ENCODE measurements around the gene RBM18. TPM values are rescaled to one million over a fixed set of nuclear protein-coding genes. Genes with fewer than 3 reads are reported as not detected.

Gene RBM18
- polyA plus RNA-seq, 1 donor from 2014 or later: 48.8 TPM

DNA sequence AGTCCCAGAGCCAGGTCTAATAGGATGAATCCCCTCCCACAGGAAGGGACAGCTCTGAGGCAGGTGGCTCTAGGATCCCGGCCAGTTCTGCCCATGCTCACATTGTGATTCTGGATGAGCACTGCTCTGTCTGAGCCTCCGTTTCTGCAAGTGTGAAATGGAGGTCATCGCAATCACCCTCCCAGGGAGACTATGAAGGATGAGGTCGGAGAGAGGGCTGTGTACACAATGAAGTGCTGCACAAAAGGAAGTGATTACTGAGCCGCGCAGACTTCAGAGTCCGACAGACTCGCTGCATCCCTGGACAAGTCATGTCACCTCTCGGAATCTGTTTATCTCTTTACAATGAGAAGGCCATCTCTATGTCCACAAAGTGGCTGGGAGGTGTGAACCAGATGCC lies 57.5 kb downstream of the RBM18 start:
- Histone ChIP-seq H3K9me3 (ENCODE audit: low read length) (no peaks in the 10 kb centered on the region), H4K20me1 (ENCODE audit: insufficient read depth) (no peaks in the 10 kb centered on the region), H3F3A (ENCODE audit: insufficient read depth, low read length, poor library complexity, severe bottlenecking) (no peaks in the 10 kb centered on the region), H3K79me2 (replicated peaks; ENCODE audit: insufficient read depth, low read length) (no peaks in the 10 kb centered on the region), H3K4me2 (ENCODE audit: low read length) (no peak overlapping the region), H3K36me3 (ENCODE audit: insufficient read depth, low read length) (no peaks in the 10 kb centered on the region), H2AFZ (ENCODE audit: low read depth, low read length) (no peak overlapping the region), H3K27me3 (ENCODE audit: insufficient read depth, low read depth, low read length) (peaks cover 26% of the 10 kb centered on the region), H3K27ac (ENCODE audit: low read length) (no peak overlapping the region), H3K9ac (ENCODE audit: low read length) (no peak overlapping the region), H3K4me3 (ENCODE audit: low read length) (no peak overlapping the region), H3K9me2 (ENCODE audit: insufficient read depth, low read length) (no peaks in the 10 kb centered on the region)
- TF ChIP-seq, protein P1, sequence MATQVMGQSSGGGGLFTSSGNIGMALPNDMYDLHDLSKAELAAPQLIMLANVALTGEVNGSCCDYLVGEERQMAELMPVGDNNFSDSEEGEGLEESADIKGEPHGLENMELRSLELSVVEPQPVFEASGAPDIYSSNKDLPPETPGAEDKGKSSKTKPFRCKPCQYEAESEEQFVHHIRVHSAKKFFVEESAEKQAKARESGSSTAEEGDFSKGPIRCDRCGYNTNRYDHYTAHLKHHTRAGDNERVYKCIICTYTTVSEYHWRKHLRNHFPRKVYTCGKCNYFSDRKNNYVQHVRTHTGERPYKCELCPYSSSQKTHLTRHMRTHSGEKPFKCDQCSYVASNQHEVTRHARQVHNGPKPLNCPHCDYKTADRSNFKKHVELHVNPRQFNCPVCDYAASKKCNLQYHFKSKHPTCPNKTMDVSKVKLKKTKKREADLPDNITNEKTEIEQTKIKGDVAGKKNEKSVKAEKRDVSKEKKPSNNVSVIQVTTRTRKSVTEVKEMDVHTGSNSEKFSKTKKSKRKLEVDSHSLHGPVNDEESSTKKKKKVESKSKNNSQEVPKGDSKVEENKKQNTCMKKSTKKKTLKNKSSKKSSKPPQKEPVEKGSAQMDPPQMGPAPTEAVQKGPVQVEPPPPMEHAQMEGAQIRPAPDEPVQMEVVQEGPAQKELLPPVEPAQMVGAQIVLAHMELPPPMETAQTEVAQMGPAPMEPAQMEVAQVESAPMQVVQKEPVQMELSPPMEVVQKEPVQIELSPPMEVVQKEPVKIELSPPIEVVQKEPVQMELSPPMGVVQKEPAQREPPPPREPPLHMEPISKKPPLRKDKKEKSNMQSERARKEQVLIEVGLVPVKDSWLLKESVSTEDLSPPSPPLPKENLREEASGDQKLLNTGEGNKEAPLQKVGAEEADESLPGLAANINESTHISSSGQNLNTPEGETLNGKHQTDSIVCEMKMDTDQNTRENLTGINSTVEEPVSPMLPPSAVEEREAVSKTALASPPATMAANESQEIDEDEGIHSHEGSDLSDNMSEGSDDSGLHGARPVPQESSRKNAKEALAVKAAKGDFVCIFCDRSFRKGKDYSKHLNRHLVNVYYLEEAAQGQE (IDR thresholded peaks at IDR 0.05; ENCODE audit: borderline replicate concordance): no peak
- no peak for TF ChIP-seq SMC3 (conservative IDR thresholded peaks at IDR 0.05; ENCODE audit: poor library complexity)
- no peak for TF ChIP-seq POLR2AphosphoS5 (IDR thresholded peaks at IDR 0.05)
- TF ChIP-seq MXI1 (conservative IDR thresholded peaks at IDR 0.05; ENCODE audit: poor library complexity, severe bottlenecking): no peak

- Histone ChIP-seq H3K9ac (ENCODE audit: low read length) (no peak overlapping the region), H2AFZ (ENCODE audit: low read depth, low read length) (no peak overlapping the region), H3K79me2 (replicated peaks; ENCODE audit: insufficient read depth, low read length) (no peaks in the 10 kb centered on the region), H3K27ac (ENCODE audit: low read length) (no peak overlapping the region), H4K20me1 (ENCODE audit: insufficient read depth) (no peaks in the 10 kb centered on the region), H3F3A (ENCODE audit: insufficient read depth, low read length, poor library complexity, severe bottlenecking) (no peaks in the 10 kb centered on the region), H3K36me3 (ENCODE audit: insufficient read depth, low read length) (no peaks in the 10 kb centered on the region), H3K4me3 (ENCODE audit: low read length) (no peak overlapping the region), H3K9me2 (ENCODE audit: insufficient read depth, low read length) (no peaks in the 10 kb centered on the region), H3K27me3 (ENCODE audit: insufficient read depth, low read depth, low read length) (peaks cover 19% of the 10 kb centered on the region), H3K9me3 (ENCODE audit: low read length) (no peaks in the 10 kb centered on the region), H3K4me2 (ENCODE audit: low read length) (no peak overlapping the region)
- no peak for TF ChIP-seq TAF1 (IDR thresholded peaks at IDR 0.05; ENCODE audit: low read depth)
- no peak for TF ChIP-seq CTCF (IDR thresholded peaks at IDR 0.05; ENCODE audit: poor library complexity, severe bottlenecking)
- no peak for TF ChIP-seq SMC3 (conservative IDR thresholded peaks at IDR 0.05; ENCODE audit: poor library complexity)
- no peak for TF ChIP-seq EZH2 (IDR thresholded peaks at IDR 0.05; ENCODE audit: borderline replicate concordance, insufficient read depth, low read length, poor library complexity, severe bottlenecking)
- no peak for TF ChIP-seq POLR2AphosphoS5 (IDR thresholded peaks at IDR 0.05)
Measured at GRCh38 chr9:122206118-122207046, 58.3 kb downstream of the RBM18 start.

DNA sequence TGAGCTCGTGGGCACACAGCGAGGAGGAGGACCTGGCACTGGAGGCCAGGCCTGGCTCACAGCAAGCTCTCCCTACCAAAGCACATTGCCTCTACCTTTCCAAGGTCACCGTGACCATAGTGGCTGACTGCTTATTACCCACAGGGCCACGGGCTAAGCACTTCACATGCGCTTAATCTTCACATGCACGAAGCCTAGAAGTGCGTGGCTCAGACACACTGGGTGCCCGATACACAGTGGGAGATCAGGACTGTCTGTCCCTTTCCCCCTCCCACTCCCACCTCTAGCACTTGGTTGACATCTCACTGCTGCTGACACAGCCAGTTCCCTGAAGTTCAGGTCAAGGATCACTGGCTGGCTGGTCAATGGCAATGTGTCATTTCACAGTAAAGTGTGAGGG lies 59.5 kb downstream of the RBM18 start:
- Histone ChIP-seq H3K9ac (ENCODE audit: low read length) (no peak overlapping the region), H3F3A (ENCODE audit: insufficient read depth, low read length, poor library complexity, severe bottlenecking) (no peaks in the 10 kb centered on the region), H3K79me2 (replicated peaks; ENCODE audit: insufficient read depth, low read length) (no peaks in the 10 kb centered on the region), H3K9me2 (ENCODE audit: insufficient read depth, low read length) (no peaks in the 10 kb centered on the region), H3K36me3 (ENCODE audit: insufficient read depth, low read length) (no peaks in the 10 kb centered on the region), H3K27ac (ENCODE audit: low read length) (no peak overlapping the region), H3K4me2 (ENCODE audit: low read length) (no peak overlapping the region), H4K20me1 (ENCODE audit: insufficient read depth) (no peaks in the 10 kb centered on the region), H2AFZ (ENCODE audit: low read depth, low read length) (no peak overlapping the region), H3K9me3 (ENCODE audit: low read length) (no peaks in the 10 kb centered on the region), H3K4me3 (ENCODE audit: low read length) (no peak overlapping the region), H3K27me3 (ENCODE audit: insufficient read depth, low read depth, low read length) (peaks cover 8% of the 10 kb centered on the region)
- TF ChIP-seq, protein P1 (IDR thresholded peaks at IDR 0.05; ENCODE audit: borderline replicate concordance): no peak
- no peak for TF ChIP-seq SMC3 (conservative IDR thresholded peaks at IDR 0.05; ENCODE audit: poor library complexity)
- TF ChIP-seq CTCF (IDR thresholded peaks at IDR 0.05; ENCODE audit: poor library complexity, severe bottlenecking): no peak
- TF ChIP-seq POLR2AphosphoS5 (IDR thresholded peaks at IDR 0.05): no peak
- TF ChIP-seq MXI1 (conservative IDR thresholded peaks at IDR 0.05; ENCODE audit: poor library complexity, severe bottlenecking): no peak
- TF ChIP-seq EZH2 (IDR thresholded peaks at IDR 0.05; ENCODE audit: borderline replicate concordance, insufficient read depth, low read length, poor library complexity, severe bottlenecking): no peak
- no peak for TF ChIP-seq EP300 (conservative IDR thresholded peaks at IDR 0.05; ENCODE audit: poor library complexity, severe bottlenecking)
